AG04449 (cell line): ENCODE results near the gene TSPAN5.
"Not testable (repeated sequence)": the region's sequence is repeated elsewhere in the genome, so short reads cannot be mapped to it uniquely, and the experiment has no call there.

Experiments used
- CTCF ChIA-PET: fragments of 350-600 bp; formaldehyde crosslinking; extraction: SDS; loops from one replicate; lab custom pipeline; 2021; ENCODE audit warnings: antibody characterized with exemption; lab: Yijun Ruan, JAX
- POLR2A ChIA-PET: fragments of 400-600, 350-600 bp; formaldehyde crosslinking; extraction: SDS; loops from one replicate; lab custom pipeline; 2020; ENCODE audit warnings: antibody characterized with exemption, inconsistent platforms; lab: Yijun Ruan, JAX
- DNase-seq: peaks from one replicate; pipeline ENCODE4 v3.0.0-alpha.2; 2010; ENCODE audit warnings: low read depth, low spot score
- H3K4me3 ChIP-seq: 2 replicates; pipeline ENCODE4 v1.5.1; 2011; ENCODE audit warnings: low read depth, mild to moderate bottlenecking, control low read depth, low read length
- TF ChIP-seq, protein P1 (sequence below): IDR thresholded peaks from one replicate; pipeline ENCODE4 v1.5.1; 2011; ENCODE audit warnings: mild to moderate bottlenecking, moderate library complexity, low read length, control low read depth, inconsistent platforms; ENCODE audit not compliant: insufficient read depth; ENCODE audit errors: missing control alignments

Gene TSPAN5

DNA sequence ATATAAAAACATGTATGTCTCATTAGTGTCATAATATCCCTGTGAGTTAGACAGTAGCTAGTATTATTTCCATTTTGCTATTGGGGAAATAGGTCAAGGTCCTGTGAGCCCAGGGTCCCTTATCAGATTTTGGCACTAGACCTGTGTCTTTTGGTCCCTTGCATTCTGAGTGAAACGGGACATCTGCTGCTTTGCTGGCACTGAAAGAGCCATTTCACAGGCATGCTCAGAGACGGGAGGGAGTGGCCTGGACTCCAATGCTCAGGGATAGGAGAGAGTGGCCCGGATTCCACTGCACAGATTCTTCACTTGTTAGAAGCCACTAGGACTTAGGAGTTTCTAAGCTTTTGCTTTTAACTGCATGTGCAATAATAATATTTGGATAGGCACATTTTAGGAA lies 177.2 kb downstream of the TSPAN5 start:
- CTCF ChIA-PET: interaction anchor here (1.1 to 2.0 kb wide), 3 partner anchors 10 to 514 kb away, joined by 3 to 8 read pairs (median 5); no protein-coding TSS in a partner anchor
- no peak for DNase-seq
- TF ChIP-seq, protein P1, sequence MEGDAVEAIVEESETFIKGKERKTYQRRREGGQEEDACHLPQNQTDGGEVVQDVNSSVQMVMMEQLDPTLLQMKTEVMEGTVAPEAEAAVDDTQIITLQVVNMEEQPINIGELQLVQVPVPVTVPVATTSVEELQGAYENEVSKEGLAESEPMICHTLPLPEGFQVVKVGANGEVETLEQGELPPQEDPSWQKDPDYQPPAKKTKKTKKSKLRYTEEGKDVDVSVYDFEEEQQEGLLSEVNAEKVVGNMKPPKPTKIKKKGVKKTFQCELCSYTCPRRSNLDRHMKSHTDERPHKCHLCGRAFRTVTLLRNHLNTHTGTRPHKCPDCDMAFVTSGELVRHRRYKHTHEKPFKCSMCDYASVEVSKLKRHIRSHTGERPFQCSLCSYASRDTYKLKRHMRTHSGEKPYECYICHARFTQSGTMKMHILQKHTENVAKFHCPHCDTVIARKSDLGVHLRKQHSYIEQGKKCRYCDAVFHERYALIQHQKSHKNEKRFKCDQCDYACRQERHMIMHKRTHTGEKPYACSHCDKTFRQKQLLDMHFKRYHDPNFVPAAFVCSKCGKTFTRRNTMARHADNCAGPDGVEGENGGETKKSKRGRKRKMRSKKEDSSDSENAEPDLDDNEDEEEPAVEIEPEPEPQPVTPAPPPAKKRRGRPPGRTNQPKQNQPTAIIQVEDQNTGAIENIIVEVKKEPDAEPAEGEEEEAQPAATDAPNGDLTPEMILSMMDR: no peak
- no peak overlapping the region for H3K4me3 ChIP-seq
- POLR2A ChIA-PET: no interaction called here

DNA sequence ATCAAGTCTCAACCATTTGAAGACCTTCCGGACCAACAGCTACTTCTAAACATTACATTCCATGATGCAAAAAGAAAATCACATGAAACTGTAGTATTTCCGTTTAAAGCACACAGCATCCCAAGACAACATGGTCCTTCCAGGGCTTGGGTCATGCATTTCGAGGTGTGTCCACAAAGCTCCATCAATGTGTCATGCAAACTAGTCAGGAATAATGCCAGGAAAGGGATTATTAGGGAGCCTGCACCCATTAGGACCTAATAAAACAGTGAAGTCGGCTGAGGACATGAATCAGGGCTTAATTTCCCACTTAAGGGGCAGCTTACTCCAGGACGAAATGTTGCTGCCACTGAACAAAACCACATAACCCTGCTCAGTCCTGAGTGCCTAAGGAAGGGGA lies 177.9 kb downstream of the TSPAN5 start:
- DNase-seq: no peak
- TF ChIP-seq, protein P1: no peak
- ChIA-PET POLR2A (no interaction called here), CTCF (interaction anchor here (1.1 to 1.4 kb wide), 2 partner anchors 13 to 514 kb away, joined by 3 to 5 read pairs; no protein-coding TSS in a partner anchor)
- no peak overlapping the region for H3K4me3 ChIP-seq

DNA sequence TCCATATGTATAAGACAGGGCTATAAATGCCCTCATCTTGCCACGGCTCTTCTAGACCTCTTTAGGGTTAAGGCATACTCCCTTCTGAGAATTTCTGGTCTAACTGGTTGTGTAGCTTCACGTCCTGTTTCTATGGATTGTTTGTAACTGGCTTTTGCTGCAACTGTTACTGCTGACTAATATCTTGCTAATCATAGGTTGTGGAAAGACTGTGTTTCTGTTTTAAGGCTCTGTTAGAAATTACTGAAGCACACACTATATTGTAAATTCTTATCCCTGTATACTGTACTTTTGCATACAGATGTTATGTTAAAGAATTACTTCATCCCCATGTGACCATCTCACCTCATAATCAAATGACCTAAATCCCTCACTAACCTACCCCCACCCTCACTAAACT lies 178.8 kb downstream of the TSPAN5 start:
- CTCF ChIA-PET: interaction anchor here (3.7 kb wide), 1 partner anchor 12 kb away, joined by 19 read pairs; no protein-coding TSS in a partner anchor
- DNase-seq, POLR2A ChIA-PET, H3K4me3 ChIP-seq: not testable (repeated sequence)

DNA sequence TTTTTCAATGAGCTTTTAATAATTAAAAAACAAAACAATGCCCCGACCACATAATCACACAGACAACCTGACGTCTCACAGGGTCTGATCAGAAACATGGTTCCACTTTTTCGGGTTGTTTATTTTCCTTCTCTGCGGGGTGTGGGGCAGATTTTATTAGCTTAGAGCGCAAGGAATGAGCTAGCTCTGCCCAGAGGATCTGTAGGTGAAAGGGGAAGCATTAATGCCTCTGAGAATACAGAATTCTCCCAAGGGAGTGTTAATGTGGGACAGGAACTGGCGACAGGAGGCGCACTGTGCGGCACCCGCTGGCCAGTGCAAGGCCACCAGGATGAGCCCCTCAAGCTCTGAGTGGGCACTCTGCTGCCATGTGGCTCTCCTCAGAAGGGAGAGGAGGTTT lies 181.5 kb downstream of the TSPAN5 start:
- POLR2A ChIA-PET: no interaction called here
- TF ChIP-seq, protein P1: no peak
- no peak for DNase-seq
- no peak overlapping the region for H3K4me3 ChIP-seq
- CTCF ChIA-PET: interaction anchor here (1.1 to 3.7 kb wide), 3 partner anchors 9 to 181 kb away, joined by 3 to 19 read pairs (median 3); partner anchors contain the start of gene TSPAN5

DNA sequence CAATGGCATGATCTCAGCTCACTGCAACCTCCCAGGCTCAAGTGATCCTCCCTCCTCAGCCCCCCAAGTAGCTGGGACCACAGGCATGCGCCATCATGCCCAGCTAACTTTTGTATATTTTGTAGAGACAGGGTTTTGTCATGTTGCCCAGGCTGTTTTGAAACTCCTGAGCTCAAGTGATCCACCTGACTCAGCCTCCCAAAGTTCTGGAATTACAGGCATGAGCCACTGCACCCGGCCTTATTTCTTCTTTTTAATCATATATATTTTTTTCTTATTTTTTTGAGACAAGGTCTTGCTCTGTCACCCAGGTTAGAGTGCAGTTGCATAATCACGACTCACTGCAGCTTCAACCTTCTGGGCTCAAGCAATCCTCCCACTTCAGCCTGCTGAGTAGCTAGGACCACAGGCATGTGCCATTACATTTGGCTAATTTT lies 184.0 kb downstream of the TSPAN5 start:
- POLR2A ChIA-PET: interaction anchor here (0.7 to 1.1 kb wide), 2 partner anchors 8 to 178 kb away, joined by 3 read pairs; no protein-coding TSS in a partner anchor
- no peak overlapping the region for H3K4me3 ChIP-seq
- peak; percentile 65 for DNase-seq
- CTCF ChIA-PET: interaction anchor here (0.8 to 1.1 kb wide), 2 partner anchors 127 to 186 kb away, joined by 3 to 4 read pairs; no protein-coding TSS in a partner anchor
- TF ChIP-seq, protein P1: no peak

DNA sequence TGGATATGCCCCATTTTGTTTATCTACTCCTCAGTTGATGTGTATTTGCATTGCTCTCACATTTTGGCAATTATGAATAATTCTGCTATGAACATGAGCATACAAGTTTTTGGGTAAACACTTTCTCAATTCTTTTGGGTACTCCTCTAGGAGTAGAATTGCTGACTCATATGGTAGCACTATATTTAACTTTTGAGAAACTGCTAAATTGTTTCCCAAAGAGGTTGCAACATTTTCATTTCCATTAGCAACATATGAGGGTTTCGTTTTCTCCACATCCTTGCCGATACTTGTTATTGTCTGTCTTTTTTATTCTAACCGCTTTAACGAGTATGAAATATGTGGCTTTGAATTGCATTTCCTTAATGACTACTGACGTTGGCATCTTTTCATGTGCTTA lies 185.4 kb downstream of the TSPAN5 start:
- no peak overlapping the region for H3K4me3 ChIP-seq
- ChIA-PET CTCF (no interaction called here), POLR2A (no interaction called here)
- TF ChIP-seq, protein P1: no peak
- DNase-seq: no peak
